NOMO-1 treated with dmso at 0.1 percent for 144 hours (cell line): ENCODE results near the gene SLC14A1.

ENCODE experiments used
- DNase-seq: peaks from one replicate; lab custom pipeline; 2025; ENCODE audit not compliant: unreplicated experiment; lab: John Stamatoyannopoulos, UW

The SLC14A1 gene

DNA sequence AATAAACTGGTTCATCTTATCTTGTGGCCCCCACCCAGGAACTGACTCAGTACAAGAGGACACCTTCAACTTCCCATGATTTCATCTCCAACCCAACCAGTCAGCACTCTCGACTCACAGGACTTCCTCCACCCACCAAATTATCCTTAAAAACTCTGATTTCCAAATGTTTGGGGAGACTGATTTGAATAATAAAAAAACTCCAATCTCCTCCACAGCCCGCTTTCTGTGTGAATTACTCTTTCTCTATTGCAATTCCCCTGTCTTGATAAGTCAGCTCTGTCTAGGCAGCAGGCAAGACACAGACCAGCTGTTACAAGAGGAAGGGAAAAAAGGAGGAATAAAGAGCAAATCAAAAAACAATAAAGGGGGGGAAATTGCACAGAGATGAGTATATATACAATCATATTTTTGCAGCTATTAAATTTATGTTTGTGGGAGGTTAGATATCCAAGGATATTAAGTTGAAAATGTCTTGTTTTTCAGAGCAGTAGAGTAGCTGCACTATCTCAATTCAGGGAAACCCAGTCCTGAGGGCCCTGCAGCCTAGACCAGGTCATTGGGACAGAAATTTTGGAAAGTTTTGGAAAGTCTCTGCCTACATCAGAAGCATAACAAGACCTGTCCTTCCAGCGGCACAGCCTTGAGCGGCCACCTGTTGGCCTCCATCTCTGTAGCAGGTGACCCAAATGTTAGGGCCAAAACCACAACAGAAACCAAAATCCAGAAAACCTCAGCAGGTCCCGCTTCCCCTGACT, 68.7 kb downstream of the SLC14A1 start:
- DNase-seq, result no peak

DNA sequence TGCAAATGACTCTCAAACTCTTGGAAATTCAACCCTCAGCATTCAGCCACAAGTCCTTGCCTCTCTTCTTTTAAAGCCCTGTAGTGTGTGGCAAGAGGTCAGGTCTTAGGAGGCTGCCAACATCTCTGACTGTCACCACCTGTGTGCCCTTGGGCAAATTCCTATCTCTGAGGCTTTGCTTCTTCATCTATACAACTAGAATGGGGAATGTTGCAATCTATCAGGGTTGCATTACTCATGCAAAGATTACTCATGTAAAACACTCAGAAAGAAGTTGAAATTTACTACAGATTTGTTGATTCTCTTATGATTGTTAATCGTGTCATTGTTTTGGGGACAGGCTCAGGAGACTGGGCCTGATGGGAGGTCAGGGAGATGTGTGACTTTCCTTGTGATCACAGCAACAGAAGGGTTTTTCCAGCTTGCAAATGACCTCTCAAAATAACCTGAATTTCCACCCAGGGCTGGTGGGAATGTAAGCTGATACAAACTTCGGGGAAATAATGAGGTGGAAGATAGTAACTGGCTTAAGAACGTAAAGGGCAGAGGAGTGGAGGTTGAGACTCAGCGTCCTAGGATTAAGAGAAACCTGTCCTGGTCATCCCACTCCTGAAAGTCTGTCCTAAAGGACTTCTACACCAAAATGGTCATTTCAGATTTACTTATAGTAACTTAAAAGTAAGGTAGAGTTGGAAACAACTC, 69.4 kb downstream of the SLC14A1 start:
- no peak for DNase-seq

DNA sequence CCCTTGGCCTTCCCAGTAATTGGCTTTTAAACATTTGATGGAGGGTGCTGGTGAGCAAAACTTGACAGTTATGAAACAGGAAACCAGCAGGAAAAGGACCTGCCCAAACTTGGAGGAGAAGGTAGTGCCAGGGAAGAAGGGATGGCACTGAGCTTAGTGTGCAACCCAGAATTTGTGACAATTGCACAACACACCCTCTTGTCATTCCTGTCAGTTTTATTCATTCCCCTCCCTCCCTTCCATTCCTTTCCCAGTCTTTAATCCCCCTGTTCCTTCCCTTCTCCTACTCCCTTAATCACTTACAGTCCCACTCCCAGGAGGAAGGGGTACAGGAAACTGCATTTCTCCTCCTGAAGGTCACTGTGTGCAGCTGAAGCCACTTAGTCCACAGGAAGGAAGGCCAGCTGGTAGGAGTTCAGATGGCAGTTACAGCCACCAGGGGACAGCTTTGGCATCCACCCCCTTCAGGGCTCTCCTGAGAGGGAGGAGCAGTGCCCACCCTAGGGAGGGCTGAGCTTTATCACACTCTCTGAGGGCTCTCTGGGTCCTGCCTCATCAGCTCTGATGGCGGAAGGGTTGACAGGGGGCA, 77.5 kb downstream of the SLC14A1 start:
- no peak for DNase-seq
